Breast epithelium (tissue), 3 donors: ENCODE data around the gene RHOT2.

Experiments
- CTCF ChIP-seq, 3 donors: fragments of 450-650 bp; IDR thresholded peaks; one replicate each; pipeline ENCODE4 v1.5.1; 2016 to 2017; ENCODE audit warnings: antibody characterized with exemption in 3 of 3, mild to moderate bottlenecking in 3 of 3, moderate library complexity in 3 of 3
- POLR2AphosphoS5 ChIP-seq, 3 donors: sonication (generic); formaldehyde crosslinking; IDR thresholded peaks; one replicate each; pipeline ENCODE4 v1.6.1; 2017; ENCODE audit warnings: antibody characterized with exemption in 3 of 3

GRCh38 chr16:627454-628239, 40.3 kb upstream of the RHOT2 start:
- TF ChIP-seq CTCF (IDR thresholded peaks at IDR 0.05): no peak
- no peak for TF ChIP-seq POLR2AphosphoS5 (IDR thresholded peaks at IDR 0.05)
